PC-9 (cell line): Measurements from ENCODE around the gene SPATA31E1.

Experiments
- CTCF ChIP-seq: fragments of 200-600 bp; sonication (generic); conservative IDR thresholded peaks from 2 replicates; pipeline ENCODE4 v1.6.1; 2017; ENCODE audit warnings: mixed run types, antibody characterized with exemption, mild to moderate bottlenecking, moderate library complexity
- EZH2 ChIP-seq: fragments of 200-600 bp; sonication (generic); IDR thresholded peaks from 2 replicates; pipeline ENCODE4 v1.8.0; 2017; ENCODE audit warnings: antibody characterized with exemption, low read depth

GRCh38 chr9:87869082-87869481 is 13.6 kb upstream of the SPATA31E1 start:
- TF ChIP-seq CTCF: no peak
- TF ChIP-seq EZH2: no peak
